Endothelial cell of umbilical vein (primary cell): ENCODE measurements around the gene SS18L1. TPM values are rescaled to one million over a fixed set of nuclear protein-coding genes. Genes with fewer than 3 reads are reported as not detected.

Experiments used
- BruUV-seq: library from RNA; stranded (reverse); fragments of 400-500 nt; replicated peaks from 2 replicates; lab custom pipeline; 2021; lab: Mats Ljungman, UMichigan
- CTCF ChIA-PET: fragments of 300-600, 350-600 bp; sonication (Branson Sonifier 250); formaldehyde crosslinking; loops from one replicate; lab custom pipeline; 2021; ENCODE audit warnings: antibody characterized with exemption, inconsistent platforms; lab: Charles Lee
- POLR2A ChIA-PET: fragments of 300-600, 350-600 bp; sonication (Branson Sonifier 250); formaldehyde crosslinking; loops from one replicate; lab custom pipeline; 2021; ENCODE audit warnings: antibody characterized with exemption, inconsistent platforms; lab: Charles Lee
- DNase-seq: peaks from one replicate; pipeline ENCODE4 v3.0.0-alpha.2; 2011; ENCODE audit warnings: low read depth, low spot score
- FAIRE-seq: peaks from 2 replicates; lab custom pipeline; 2011; peaks lifted over from hg19 to GRCh38; lab: Jason Lieb, UNC
- H2AFZ ChIP-seq: 2 replicates; pipeline ENCODE4 v1.6.0; 2012; ENCODE audit warnings: low read depth, low read length, control low read depth, inconsistent platforms
- H3K27ac ChIP-seq: 2 replicates; pipeline ENCODE4 v1.5.1; 2011; ENCODE audit warnings: low read depth, mild to moderate bottlenecking, control low read depth, low read length, moderate library complexity; ENCODE audit not compliant: insufficient read depth
- H3K27me3 ChIP-seq, 2 experiments: 2 replicates each; pipeline versions ENCODE4 v1.6.0 to v1.6.1; 2011; ENCODE audit warnings: low read length in 2 of 2, mixed read lengths in 1 of 2; ENCODE audit not compliant: control insufficient read depth in 2 of 2, insufficient read depth in 2 of 2
- H3K36me3 ChIP-seq, 2 experiments: 2 replicates in 1 of 2; 3 replicates in 1 of 2; pipeline ENCODE4 v1.5.1; 2011; ENCODE audit warnings: low read length in 2 of 2, mild to moderate bottlenecking in 1 of 2, moderate library complexity in 1 of 2; ENCODE audit not compliant: control insufficient read depth in 2 of 2, insufficient read depth in 2 of 2; ENCODE audit errors: extremely low read depth in 1 of 2
- H3K4me1 ChIP-seq: 3 replicates; pipeline ENCODE4 v1.5.1; 2011; ENCODE audit warnings: mild to moderate bottlenecking, low read length; ENCODE audit not compliant: control insufficient read depth, insufficient read depth; ENCODE audit errors: extremely low read depth
- H3K4me2 ChIP-seq: 2 replicates; pipeline ENCODE4 v1.6.1; 2011; ENCODE audit warnings: low read length, control low read depth, mixed read lengths; ENCODE audit not compliant: insufficient read depth
- H3K4me3 ChIP-seq, 3 experiments: fragments of 200-600 bp in 1 of 3; sonication (generic), shearing (Covaris generic) in 1 of 3; replicated peaks in 1 of 3; 2 replicates each; pipeline ENCODE4 v1.5.1; 2011 to 2016; ENCODE audit warnings: control low read depth in 3 of 3, low read length in 3 of 3, mild to moderate bottlenecking in 2 of 3, inconsistent platforms in 1 of 3, low read depth in 1 of 3, moderate library complexity in 1 of 3; ENCODE audit not compliant: insufficient read depth in 1 of 3
- H3K79me2 ChIP-seq: 2 replicates; pipeline ENCODE4 v1.6.0; 2012; ENCODE audit warnings: low read length, inconsistent platforms; ENCODE audit not compliant: control insufficient read depth, insufficient read depth
- H3K9ac ChIP-seq: replicated peaks from 2 replicates; pipeline ENCODE3; 2011; ENCODE audit warnings: low read length, control low read depth; ENCODE audit not compliant: insufficient read depth; ENCODE audit errors: extremely low read depth
- H3K9me1 ChIP-seq: replicated peaks from 3 replicates; pipeline ENCODE4 v1.6.0; 2011; ENCODE audit warnings: mild to moderate bottlenecking, low read length; ENCODE audit not compliant: control insufficient read depth, insufficient read depth; ENCODE audit errors: extremely low read depth
- H3K9me3 ChIP-seq: replicated peaks from 2 replicates; pipeline ENCODE4 v1.5.1; 2012; ENCODE audit warnings: low read length, inconsistent platforms; ENCODE audit not compliant: control insufficient read depth, insufficient read depth
- H4K20me1 ChIP-seq: replicated peaks from 2 replicates; pipeline ENCODE3; 2011; ENCODE audit warnings: mild to moderate bottlenecking, low read length; ENCODE audit not compliant: control insufficient read depth, insufficient read depth; ENCODE audit errors: extremely low read depth
- EZH2 ChIP-seq: IDR thresholded peaks from 2 replicates; pipeline ENCODE4 v1.6.1; 2012; ENCODE audit warnings: borderline replicate concordance, low read depth, mild to moderate bottlenecking, moderate library complexity, low read length, inconsistent platforms; ENCODE audit not compliant: severe bottlenecking
- FOS ChIP-seq: IDR thresholded peaks from 2 replicates; pipeline ENCODE4 v1.6.1; 2011; ENCODE audit warnings: mild to moderate bottlenecking, low read length, moderate library complexity, borderline replicate concordance; ENCODE audit not compliant: insufficient read depth
- GATA2 ChIP-seq: IDR thresholded peaks from 2 replicates; pipeline ENCODE4 v1.7.0; 2011; ENCODE audit warnings: low read depth, mild to moderate bottlenecking, moderate library complexity, mixed read lengths, low read length; ENCODE audit not compliant: insufficient read length, insufficient read depth
- JUN ChIP-seq: IDR thresholded peaks from 2 replicates; pipeline ENCODE4 v1.6.1; 2011; ENCODE audit warnings: borderline replicate concordance, low read depth; ENCODE audit not compliant: insufficient read length, insufficient read depth
- MYC ChIP-seq: IDR thresholded peaks from one replicate; pipeline ENCODE4 v1.6.1; 2011; ENCODE audit warnings: mild to moderate bottlenecking, low read depth, low read length
- POLR2A ChIP-seq: IDR thresholded peaks from 2 replicates; pipeline ENCODE4 v1.6.1; 2012; ENCODE audit warnings: low read depth, mild to moderate bottlenecking, control low read depth, low read length
- POLR2AphosphoS5 ChIP-seq: IDR thresholded peaks from 2 replicates; pipeline ENCODE4 v1.6.1; 2012; ENCODE audit warnings: low read depth, mild to moderate bottlenecking, control low read depth, low read length, moderate library complexity; ENCODE audit not compliant: insufficient read depth
- dilution Hi-C: fragments of 300-500 bp; cut with MboI; formaldehyde crosslinking; loops from one replicate; pipeline ENCODE4 v1.15.0; 2019; ENCODE audit warnings: low sequenced_read_pairs; ENCODE audit not compliant: extremely low pct_ligation_motif_present
- intact Hi-C: fragments of 100-400 bp; cut with micrococcal nuclease; formaldehyde crosslinking; loops from one replicate; pipeline ENCODE4 v1.10.0; 2022
- polyA plus RNA-seq, 4 experiments: library from polyadenylated mRNA; depleted of rRNA in 3 of 4; stranded (reverse) in 3 of 4; unstranded in 1 of 4; fragments of >200 nt; gene quantifications; 2 replicates each; pipeline versions ENCODE4 v1.2.1 to v1.2.3, GENCODE V29; 2011 to 2012; ENCODE audit warnings: missing spikeins in 1 of 4
- total RNA-seq: library from RNA; stranded (reverse); gene quantifications from 2 replicates; pipeline ENCODE4 v1.2.3, GENCODE V29; 2021
- TF ChIP-seq, protein P1 (sequence below): IDR thresholded peaks from 2 replicates; pipeline ENCODE4 v1.6.1; 2011; ENCODE audit not compliant: insufficient read depth, insufficient read length
- TF ChIP-seq, protein P2 (sequence below), 2 donors: IDR thresholded peaks; 1 replicate in 1 of 2; 2 replicates in 1 of 2; pipeline ENCODE4 v1.5.1; 2011; ENCODE audit warnings: low read length in 2 of 2, mild to moderate bottlenecking in 2 of 2, moderate library complexity in 2 of 2, control low read depth in 1 of 2, inconsistent platforms in 1 of 2, low read depth in 1 of 2; ENCODE audit not compliant: insufficient read depth in 1 of 2; ENCODE audit errors: extremely low read depth in 1 of 2

SS18L1 gene
- total and polyA plus RNA-seq, 2 donors (not counting 3 experiments of a cell fraction or from before 2014, with no cell fraction given), result 15.4 to 21.7 TPM

DNA sequence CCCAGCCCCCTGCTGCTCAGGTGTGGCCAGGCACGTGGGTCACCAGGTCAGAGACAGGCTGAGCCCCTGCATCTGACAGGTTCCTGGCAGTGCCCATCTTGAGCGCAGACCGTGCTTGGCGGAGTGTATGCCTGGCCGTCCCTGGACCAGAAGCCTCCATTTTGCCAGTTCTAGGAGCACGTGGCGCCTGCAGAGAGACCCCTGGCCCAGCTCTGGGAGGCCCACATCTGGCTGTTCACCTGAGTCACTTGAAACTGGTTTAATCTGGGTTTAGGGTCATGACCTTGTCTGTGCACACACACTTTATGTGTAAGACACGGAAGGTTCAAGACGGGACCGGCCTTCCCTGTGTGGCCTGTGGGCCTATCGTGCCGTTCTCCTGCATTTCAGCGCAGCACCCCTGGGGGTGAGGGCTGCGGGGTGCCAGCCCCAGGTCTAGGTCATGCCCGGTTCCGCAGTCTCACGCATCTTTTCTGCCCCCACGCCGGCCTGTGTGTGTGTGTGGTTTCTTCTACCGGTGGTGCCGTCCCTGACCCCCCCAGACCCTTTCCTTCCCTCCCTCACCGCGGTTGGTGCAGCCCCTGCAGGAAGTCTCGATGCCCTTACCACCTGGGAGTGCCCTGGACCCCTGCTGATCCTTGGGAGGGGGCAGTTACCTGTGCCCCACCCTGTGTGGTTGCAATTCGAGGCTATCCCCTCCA is 14.0 kb downstream of the SS18L1 start:
- Histone ChIP-seq H3K9ac (no peak overlapping the region), H3K79me2 (peaks cover 52% of the 10 kb centered on the region), H3K27me3 (no peaks in the 10 kb centered on the region), H3K9me1 (no peaks in the 10 kb centered on the region), H3K4me2 (no peak overlapping the region), H3K4me1 (no peaks in the 10 kb centered on the region), H4K20me1 (peaks cover 2% of the 10 kb centered on the region), H3K36me3 (peaks cover 7 to 23% of the 10 kb centered on the region in 2 experiments), H3K27ac (no peak overlapping the region), H3K9me3 (no peaks in the 10 kb centered on the region), H2AFZ (no peak overlapping the region), H3K4me3 (no peak overlapping the region)
- POLR2A ChIA-PET, result no interaction called here
- DNase-seq (no peak), FAIRE-seq (no peak)
- CTCF ChIA-PET, result interaction anchor here (1.2 kb wide), 2 partner anchors 20 to 131 kb away, joined by 3 to 12 read pairs; no protein-coding TSS in a partner anchor
- intact Hi-C loops (loop anchor here (1.0 kb wide), 2 partner anchors 131 to 146 kb away; no protein-coding TSS in a partner anchor), dilution Hi-C loops (no loop called here)
- BruUV-seq, result no TSS peak
- TF ChIP-seq, protein P1, sequence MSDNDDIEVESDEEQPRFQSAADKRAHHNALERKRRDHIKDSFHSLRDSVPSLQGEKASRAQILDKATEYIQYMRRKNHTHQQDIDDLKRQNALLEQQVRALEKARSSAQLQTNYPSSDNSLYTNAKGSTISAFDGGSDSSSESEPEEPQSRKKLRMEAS, result no peak
- TF ChIP-seq GATA2, result no peak
- TF ChIP-seq EZH2, result no peak
- TF ChIP-seq POLR2AphosphoS5, result no peak
- TF ChIP-seq, protein P2, sequence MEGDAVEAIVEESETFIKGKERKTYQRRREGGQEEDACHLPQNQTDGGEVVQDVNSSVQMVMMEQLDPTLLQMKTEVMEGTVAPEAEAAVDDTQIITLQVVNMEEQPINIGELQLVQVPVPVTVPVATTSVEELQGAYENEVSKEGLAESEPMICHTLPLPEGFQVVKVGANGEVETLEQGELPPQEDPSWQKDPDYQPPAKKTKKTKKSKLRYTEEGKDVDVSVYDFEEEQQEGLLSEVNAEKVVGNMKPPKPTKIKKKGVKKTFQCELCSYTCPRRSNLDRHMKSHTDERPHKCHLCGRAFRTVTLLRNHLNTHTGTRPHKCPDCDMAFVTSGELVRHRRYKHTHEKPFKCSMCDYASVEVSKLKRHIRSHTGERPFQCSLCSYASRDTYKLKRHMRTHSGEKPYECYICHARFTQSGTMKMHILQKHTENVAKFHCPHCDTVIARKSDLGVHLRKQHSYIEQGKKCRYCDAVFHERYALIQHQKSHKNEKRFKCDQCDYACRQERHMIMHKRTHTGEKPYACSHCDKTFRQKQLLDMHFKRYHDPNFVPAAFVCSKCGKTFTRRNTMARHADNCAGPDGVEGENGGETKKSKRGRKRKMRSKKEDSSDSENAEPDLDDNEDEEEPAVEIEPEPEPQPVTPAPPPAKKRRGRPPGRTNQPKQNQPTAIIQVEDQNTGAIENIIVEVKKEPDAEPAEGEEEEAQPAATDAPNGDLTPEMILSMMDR (IDR thresholded peaks at IDR 0.05; ENCODE audit: extremely low read depth in 1 of 2, insufficient read depth in 1 of 2, low read depth in 1 of 2, low read length in 2 of 2), result no peak
- no peak for TF ChIP-seq MYC
- no peak for TF ChIP-seq POLR2A
- no peak for TF ChIP-seq JUN
- TF ChIP-seq FOS, result no peak
